Measurements from ENCODE around the gene SFXN3. TPM values are rescaled to one million over a fixed set of nuclear protein-coding genes. Genes with fewer than 3 reads are reported as not detected.
A peak's percentile ranks its signal among the peaks of the same experiment; 100 is the strongest.

SFXN3 gene
- total and polyA plus RNA-seq, 10 of the 15 experiments (the other 5 are each of a cell fraction or from before 2014, with no cell fraction given) = 0.05 to 11.3 (median 1.2) TPM

- H3K27ac ChIP-seq (ENCODE audit: control insufficient read depth, insufficient read depth) = no peak overlapping the region
- ChIA-PET RAD21 (ENCODE audit: unreplicated experiment) (interaction anchor here (0.6 to 1.4 kb wide), 9 partner anchors 12 to 639 kb away, joined by 3 to 7 read pairs (median 4); no protein-coding TSS in a partner anchor), CTCF (interaction anchor here (1.0 to 23.4 kb wide), 4 partner anchors 22 to 57 kb away, joined by 3 to 885 read pairs (median 4); partner anchors contain the start of gene KAZALD1), SMC1A (ENCODE audit: uncharacterized antibody, unreplicated experiment) (interaction anchor here (0.7 to 1.9 kb wide), 5 partner anchors 11 to 115 kb away, joined by 3 to 8 read pairs (median 3); partner anchors contain the start of gene KAZALD1), POLR2A (interaction anchor here (0.6 to 1.4 kb wide), 3 partner anchors 10 to 330 kb away, joined by 3 to 8 read pairs (median 6); partner anchors contain the start of gene KAZALD1)
- H3K27me3 ChIP-seq (replicated peaks in 1 of 2; ENCODE audit: control insufficient read depth in 2 of 2, insufficient read depth in 2 of 2, low read length in 1 of 2) = peaks cover 0 to 5% of the 10 kb centered on the region in 2 experiments; a peak in 3 of 4 replicates
- H3K4me3 ChIP-seq = no peak overlapping the region
- intact Hi-C loops (cut with micrococcal nuclease; ENCODE audit: unreplicated experiment) = no loop called here
- H3K4me1 ChIP-seq (ENCODE audit: control insufficient read depth, insufficient read depth, low read length) = peaks cover 24% of the 10 kb centered on the region
- in situ Hi-C loops (cut with MboI) = no loop called here
- H2AFZ ChIP-seq (ENCODE audit: control insufficient read depth, low read depth, low read length) = no peak overlapping the region
- no peaks in the 10 kb centered on the region for H3K36me3 ChIP-seq (ENCODE audit: control insufficient read depth in 2 of 2, insufficient read depth in 2 of 2, low read length in 1 of 2)
- no peak overlapping the region for H3K4me2 ChIP-seq (ENCODE audit: control insufficient read depth, insufficient read depth)
- no peak overlapping the region for H3K9ac ChIP-seq (ENCODE audit: control insufficient read depth, insufficient read depth, low read length)
- FAIRE-seq (no peak), ATAC-seq (peak; percentile 43), DNase-seq (ENCODE audit: low read depth, low spot score) (peak; percentile 34)
- no TSS peak for BruUV-seq (replicated peaks)
- no peaks in the 10 kb centered on the region for H3K9me3 ChIP-seq (replicated peaks; ENCODE audit: control insufficient read depth, insufficient read depth, low read length)
- no peaks in the 10 kb centered on the region for H3K79me2 ChIP-seq (ENCODE audit: control insufficient read depth, insufficient read depth, low read length)
- H4K20me1 ChIP-seq (ENCODE audit: control insufficient read depth, insufficient read depth) = no peaks in the 10 kb centered on the region
- whole genome bisulfite sequencing (ENCODE audit: insufficient coverage, insufficient replicate concordance, low lambda C conversion rate, missing lambda C conversion rate) = 21% methylated on average over 5 of the region's 6 CpGs
- TF ChIP-seq SPI1 (IDR thresholded peaks at IDR 0.05; ENCODE audit: borderline replicate concordance, insufficient read depth, low read depth, low read length) (peak; percentile 90), CHD1 (IDR thresholded peaks at IDR 0.05; ENCODE audit: low read depth, low read length) (no peak), ZNF384 (IDR thresholded peaks at IDR 0.05; ENCODE audit: borderline replicate concordance, low read depth, low read length) (peak; percentile 92), FOS (IDR thresholded peaks at IDR 0.05; ENCODE audit: borderline replicate concordance, extremely low read depth, insufficient read length) (no peak), IKZF2 (IDR thresholded peaks at IDR 0.05) (peak; percentile 67 to 68), HDAC6 (IDR thresholded peaks at IDR 0.05; ENCODE audit: unreplicated experiment) (no peak), ZNF24 (IDR thresholded peaks at IDR 0.05) (no peak), NBN (IDR thresholded peaks at IDR 0.05) (peak; percentile 63; the same call in 1 of the 2 replicates), MEF2A (IDR thresholded peaks at IDR 0.05; ENCODE audit: insufficient read depth, low read depth, low read length) (no peak), EED (IDR thresholded peaks at IDR 0.05; ENCODE audit: low read depth) (0 out of 2 replicates have a peak, but pooled peaks have one; percentile 19), IRF4 (IDR thresholded peaks at IDR 0.05; ENCODE audit: low read depth, low read length) (peak; percentile 72; the same call in 1 of the 2 replicates), ATF7 (IDR thresholded peaks at IDR 0.05; ENCODE audit: low read depth) (peak; percentile 47; the same call in 1 of the 2 replicates), DPF2 (IDR thresholded peaks at IDR 0.05) (no peak), CHD4 (IDR thresholded peaks at IDR 0.05) (no peak), EGR1 (IDR thresholded peaks at IDR 0.05; ENCODE audit: borderline replicate concordance in 1 of 2, low read depth in 2 of 2, low read length in 2 of 2) (peak in 1 of 2 experiments; percentile 51; a peak in 1 of 3 replicates), MLLT1 (IDR thresholded peaks at IDR 0.05) (peak; percentile 51; the same call in 1 of the 2 replicates)
- TF ChIP-seq, protein P1, sequence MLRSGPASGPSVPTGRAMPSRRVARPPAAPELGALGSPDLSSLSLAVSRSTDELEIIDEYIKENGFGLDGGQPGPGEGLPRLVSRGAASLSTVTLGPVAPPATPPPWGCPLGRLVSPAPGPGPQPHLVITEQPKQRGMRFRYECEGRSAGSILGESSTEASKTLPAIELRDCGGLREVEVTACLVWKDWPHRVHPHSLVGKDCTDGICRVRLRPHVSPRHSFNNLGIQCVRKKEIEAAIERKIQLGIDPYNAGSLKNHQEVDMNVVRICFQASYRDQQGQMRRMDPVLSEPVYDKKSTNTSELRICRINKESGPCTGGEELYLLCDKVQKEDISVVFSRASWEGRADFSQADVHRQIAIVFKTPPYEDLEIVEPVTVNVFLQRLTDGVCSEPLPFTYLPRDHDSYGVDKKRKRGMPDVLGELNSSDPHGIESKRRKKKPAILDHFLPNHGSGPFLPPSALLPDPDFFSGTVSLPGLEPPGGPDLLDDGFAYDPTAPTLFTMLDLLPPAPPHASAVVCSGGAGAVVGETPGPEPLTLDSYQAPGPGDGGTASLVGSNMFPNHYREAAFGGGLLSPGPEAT (IDR thresholded peaks at IDR 0.05; ENCODE audit: low read depth) = 0 out of 2 replicates have a peak, but pooled peaks have one; percentile 36
- TF ChIP-seq, protein P2, sequence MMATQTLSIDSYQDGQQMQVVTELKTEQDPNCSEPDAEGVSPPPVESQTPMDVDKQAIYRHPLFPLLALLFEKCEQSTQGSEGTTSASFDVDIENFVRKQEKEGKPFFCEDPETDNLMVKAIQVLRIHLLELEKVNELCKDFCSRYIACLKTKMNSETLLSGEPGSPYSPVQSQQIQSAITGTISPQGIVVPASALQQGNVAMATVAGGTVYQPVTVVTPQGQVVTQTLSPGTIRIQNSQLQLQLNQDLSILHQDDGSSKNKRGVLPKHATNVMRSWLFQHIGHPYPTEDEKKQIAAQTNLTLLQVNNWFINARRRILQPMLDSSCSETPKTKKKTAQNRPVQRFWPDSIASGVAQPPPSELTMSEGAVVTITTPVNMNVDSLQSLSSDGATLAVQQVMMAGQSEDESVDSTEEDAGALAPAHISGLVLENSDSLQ (IDR thresholded peaks at IDR 0.05) = peak; percentile 59; the same call in 1 of the 2 replicates
These were observed 40.3 kb downstream of the SFXN3 start for GRCh38 chr10:101071267-101071884.
